ENCODE measurements around the gene CDK11B.

DNA sequence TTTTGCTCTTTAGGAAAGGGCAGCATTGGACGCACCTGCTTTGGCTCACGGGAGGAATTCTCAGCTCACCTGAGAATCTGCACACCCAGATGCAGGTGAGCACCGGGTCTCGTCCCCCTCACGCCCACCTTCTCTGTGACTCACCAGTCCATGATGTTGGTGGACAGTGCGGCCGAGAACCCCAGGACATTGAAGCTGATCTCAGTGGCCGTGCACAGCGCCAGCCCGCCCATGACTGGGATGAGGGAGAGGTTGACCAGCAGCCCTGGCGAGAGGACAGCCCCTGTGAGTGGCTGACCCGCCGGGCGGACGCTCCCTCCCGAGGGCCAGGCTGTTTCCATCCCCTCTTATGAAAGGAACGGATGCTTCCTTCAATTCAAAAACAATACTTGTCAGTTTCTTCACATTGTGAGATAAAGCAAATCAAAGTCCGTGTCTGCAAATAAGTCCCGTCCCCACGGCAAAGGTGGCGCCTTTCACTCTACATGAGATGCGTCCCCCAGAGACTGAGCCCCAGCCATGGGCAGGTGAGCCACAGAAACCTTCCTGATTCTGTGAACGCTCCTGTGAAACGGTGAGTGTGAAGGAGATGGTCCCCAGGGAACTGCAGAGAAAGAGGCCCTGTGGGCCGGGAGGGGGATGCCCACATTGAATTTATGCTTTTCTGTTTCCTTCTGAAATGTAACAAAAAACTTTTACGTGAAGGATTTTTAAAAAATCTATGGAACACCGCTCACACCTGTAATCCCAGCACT lies 12.7 kb upstream of the CDK11B start:
- TF ChIP-seq POLR2AphosphoS5 (IDR thresholded peaks at IDR 0.05; ENCODE audit: low read depth, low read length) (no peak), POLR2A (IDR thresholded peaks at IDR 0.05; ENCODE audit: low read depth, low read length) (no peak), POU2F2 (IDR thresholded peaks at IDR 0.05; ENCODE audit: low read depth, low read length) (no peak)

Measured in GM12891 (cell line).